Measurements from ENCODE around the gene GSN. TPM values are rescaled to one million over a fixed set of nuclear protein-coding genes. Genes with fewer than 3 reads are reported as not detected.

The GSN gene
- total RNA-seq, 4 donors from 2014 or later: 364 to 571 (median 480) TPM

- no peaks in the 10 kb centered on the region for H3K4me1 ChIP-seq
- H3K9me3 ChIP-seq: no peaks in the 10 kb centered on the region
- DNase-seq: no peak
- no peaks in the 10 kb centered on the region for H3K27me3 ChIP-seq
- H3K36me3 ChIP-seq: no peaks in the 10 kb centered on the region
- H3K4me3 ChIP-seq: no peak overlapping the region
- no peak overlapping the region for H3K27ac ChIP-seq
- no peak for TF ChIP-seq CTCF (IDR thresholded peaks at IDR 0.05)
- no peak for TF ChIP-seq POLR2A (IDR thresholded peaks at IDR 0.05)
These were observed 7.4 kb upstream of the GSN start for GRCh38 chr9:121260457-121261106.

- TF ChIP-seq POLR2A (IDR thresholded peaks at IDR 0.05) (no peak), CTCF (IDR thresholded peaks at IDR 0.05) (no peak)
- Histone ChIP-seq H3K4me3 (no peak overlapping the region), H3K4me1 (no peaks in the 10 kb centered on the region), H3K9me3 (no peaks in the 10 kb centered on the region), H3K27me3 (no peaks in the 10 kb centered on the region), H3K27ac (no peak overlapping the region), H3K36me3 (no peaks in the 10 kb centered on the region)
- DNase-seq: no peak
These were observed 6.9 kb upstream of the GSN start for GRCh38 chr9:121261107-121261460.

DNA sequence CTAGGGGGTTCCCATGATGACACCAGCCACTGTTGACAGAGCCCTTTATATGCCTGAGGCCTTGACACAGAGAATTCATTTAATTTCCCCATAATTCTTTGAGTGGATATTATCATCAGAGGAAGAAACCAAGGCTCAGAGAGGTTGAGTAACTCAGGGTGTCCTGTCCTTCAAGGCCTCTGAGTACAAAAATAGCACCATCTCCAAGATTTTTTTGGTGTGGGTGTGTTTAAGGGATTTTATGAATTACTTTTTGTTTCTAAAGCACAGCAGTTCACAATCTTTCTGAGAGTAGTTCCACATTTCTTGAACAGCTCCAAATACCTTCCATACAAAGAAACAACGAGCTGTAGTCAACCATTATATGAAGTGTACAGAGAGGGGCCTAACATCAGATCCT is 6.2 kb upstream of the GSN start:
- no peak for TF ChIP-seq CTCF (IDR thresholded peaks at IDR 0.05)
- no peak for TF ChIP-seq POLR2A (IDR thresholded peaks at IDR 0.05)
- no peaks in the 10 kb centered on the region for H3K27me3 ChIP-seq
- no peaks in the 10 kb centered on the region for H3K36me3 ChIP-seq
- H3K4me1 ChIP-seq: no peaks in the 10 kb centered on the region
- no peaks in the 10 kb centered on the region for H3K9me3 ChIP-seq
- H3K27ac ChIP-seq: peak overlapping the region in 1 of 4 donors; percentile 39
- H3K4me3 ChIP-seq: no peak overlapping the region
- no peak for DNase-seq

DNA sequence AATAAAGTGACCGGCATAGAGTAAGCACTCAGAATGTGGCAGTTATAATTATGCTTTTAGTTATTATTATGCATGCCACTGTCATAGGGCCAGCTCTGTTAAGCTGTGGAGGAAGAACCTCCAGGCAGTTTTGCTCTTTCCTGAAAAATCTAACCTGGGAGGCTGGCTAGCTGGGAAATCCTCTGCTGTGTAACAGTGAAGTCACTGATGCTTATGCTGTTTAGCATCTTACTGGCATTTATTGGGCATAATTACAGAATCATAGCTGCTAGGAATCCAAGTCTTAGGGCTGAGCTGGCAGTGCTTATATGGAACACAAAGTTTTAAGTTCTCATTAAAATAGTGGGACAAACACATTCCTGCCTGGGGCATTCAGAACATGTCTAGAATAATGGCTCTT is 5.5 kb upstream of the GSN start:
- H3K27ac ChIP-seq: peak overlapping the region in 1 of 4 donors; percentile 39
- DNase-seq: no peak
- peaks cover 0 to 6% (median under 1%) of the 10 kb centered on the region in 4 donors for H3K4me1 ChIP-seq

GRCh38 chr9:121262953-121263352 is 5.0 kb upstream of the GSN start:
- peak overlapping the region in 1 of 4 donors; percentile 1 for H3K27ac ChIP-seq
- H3K4me1 ChIP-seq: peaks cover 0 to 10% (median 2%) of the 10 kb centered on the region in 4 donors
- DNase-seq: no peak
- H3K9me3 ChIP-seq: no peaks in the 10 kb centered on the region
- no peaks in the 10 kb centered on the region for H3K36me3 ChIP-seq
- TF ChIP-seq CTCF (IDR thresholded peaks at IDR 0.05) (no peak), POLR2A (IDR thresholded peaks at IDR 0.05) (no peak)
- no peak overlapping the region for H3K4me3 ChIP-seq
- no peaks in the 10 kb centered on the region for H3K27me3 ChIP-seq

More for the DNA sequence above, 5.5 kb upstream of the GSN start:
- Histone ChIP-seq H3K9me3 (no peaks in the 10 kb centered on the region), H3K36me3 (no peaks in the 10 kb centered on the region), H3K4me3 (no peak overlapping the region), H3K27me3 (no peaks in the 10 kb centered on the region)
- no peak for TF ChIP-seq POLR2A (IDR thresholded peaks at IDR 0.05)
- TF ChIP-seq CTCF (IDR thresholded peaks at IDR 0.05): no peak

Measured in Peyer's patch (tissue), 4 donors.